HepG2 (cell line): ENCODE data around the gene TSPAN31. TPM values are rescaled to one million over a fixed set of nuclear protein-coding genes. Genes with fewer than 3 reads are reported as not detected.

Experiments
- ATAC-seq: fragments of 200-7000 bp; cut with Tn5 transposase; 3 replicates; pipeline ENCODE4 v1.9.1; 2020; ENCODE audit warnings: mild to moderate bottlenecking, moderate library complexity
- BruUV-seq: library from RNA; stranded (reverse); fragments of 400-500 nt; replicated peaks from 2 replicates; lab custom pipeline; 2021; lab: Mats Ljungman, UMichigan
- CTCF ChIA-PET: fragments of 300-600 bp; formaldehyde crosslinking; extraction: SDS; loops from one replicate; lab custom pipeline; 2021; ENCODE audit warnings: low total read pairs, inconsistent platforms, low intra/inter-chr PET ratio; lab: Yijun Ruan, JAX
- POLR2A ChIA-PET: fragments of 350-600 bp; sonication (Branson Sonifier 250); formaldehyde crosslinking; loops from one replicate; lab custom pipeline; 2020; ENCODE audit warnings: antibody characterized with exemption, inconsistent platforms; lab: Yijun Ruan, JAX
- DNase-seq: peaks from one replicate; pipeline ENCODE4 v3.0.0-alpha.2; 2015; ENCODE audit warnings: low spot score
- FAIRE-seq: peaks from 3 replicates; lab custom pipeline; 2011; peaks lifted over from hg19 to GRCh38; lab: Jason Lieb, UNC
- H2AFZ ChIP-seq: one replicate; pipeline ENCODE4 v1.6.1; 2011; ENCODE audit warnings: low read length, inconsistent platforms
- H3K27ac ChIP-seq: fragments of 300-600 bp; 3 replicates; pipeline ENCODE4 v1.8.0; 2011; ENCODE audit warnings: mixed run types, mild to moderate bottlenecking, mixed read lengths, low read length, inconsistent platforms; ENCODE audit not compliant: insufficient read depth; ENCODE audit errors: extremely low read length
- H3K27me3 ChIP-seq, 2 experiments: fragments of 200-600 bp in 1 of 2; 2 replicates in 1 of 2; 3 replicates in 1 of 2; pipeline versions ENCODE4 v1.6.0 to v1.8.0; 2011; ENCODE audit warnings: low read length in 2 of 2, mild to moderate bottlenecking in 2 of 2, moderate library complexity in 2 of 2, inconsistent platforms in 1 of 2; ENCODE audit not compliant: insufficient read depth in 2 of 2, control insufficient read depth in 1 of 2
- H3K36me3 ChIP-seq, 2 experiments: fragments of 200-600 bp in 1 of 2; replicated peaks in 1 of 2; 2 replicates in 1 of 2; 3 replicates in 1 of 2; pipeline versions ENCODE4 v1.5.1 to v1.8.0; 2011; ENCODE audit warnings: low read length in 2 of 2, inconsistent platforms in 1 of 2; ENCODE audit not compliant: insufficient read depth in 2 of 2, control insufficient read depth in 1 of 2
- H3K4me1 ChIP-seq: 2 replicates; pipeline ENCODE4 v1.5.1; 2012; ENCODE audit warnings: low read length, inconsistent platforms; ENCODE audit not compliant: insufficient read depth
- H3K4me2 ChIP-seq: 2 replicates; pipeline ENCODE4 v1.6.0; 2011; ENCODE audit warnings: low read depth, low read length, inconsistent platforms
- H3K4me3 ChIP-seq, 3 experiments: fragments of 200-600 bp in 1 of 3; sonication (generic), shearing (Covaris generic) in 1 of 3; replicated peaks in 1 of 3; 2 replicates each; pipeline ENCODE4 v1.5.1; 2011 to 2016; ENCODE audit warnings: low read length in 3 of 3, inconsistent platforms in 2 of 3, low read depth in 2 of 3, mild to moderate bottlenecking in 2 of 3, control low read depth in 1 of 3, mixed read lengths in 1 of 3; ENCODE audit not compliant: insufficient read depth in 1 of 3
- H3K79me2 ChIP-seq: one replicate; pipeline ENCODE4 v1.6.1; 2011; ENCODE audit warnings: low read length, inconsistent platforms; ENCODE audit not compliant: insufficient read depth
- H3K9ac ChIP-seq: 2 replicates; pipeline ENCODE4 v1.6.0; 2011; ENCODE audit warnings: mild to moderate bottlenecking, low read depth, low read length, inconsistent platforms; ENCODE audit not compliant: insufficient read depth
- H3K9me3 ChIP-seq: 2 replicates; pipeline ENCODE4 v1.5.1; 2012; ENCODE audit warnings: mild to moderate bottlenecking, low read length
- H4K20me1 ChIP-seq: 2 replicates; pipeline ENCODE4 v1.6.0; 2011; ENCODE audit warnings: inconsistent platforms, mild to moderate bottlenecking, low read length, moderate library complexity; ENCODE audit not compliant: insufficient read depth
- BRD4 ChIP-seq: sonication (generic); formaldehyde crosslinking; IDR thresholded peaks from 2 replicates; pipeline ENCODE4 v1.4.0; 2020; ENCODE audit warnings: missing genetic modification reagents
- CAMTA2 ChIP-seq: sonication (generic); formaldehyde crosslinking; IDR thresholded peaks from 2 replicates; pipeline ENCODE4 v1.4.0; 2020; ENCODE audit warnings: mild to moderate bottlenecking, missing genetic modification reagents, borderline replicate concordance
- POLR2A ChIP-seq, 2 experiments: IDR thresholded peaks; 2 replicates each; pipeline ENCODE4 v1.6.1; 2011; ENCODE audit warnings: low read depth in 2 of 2, low read length in 2 of 2, mild to moderate bottlenecking in 1 of 2, moderate library complexity in 1 of 2; ENCODE audit not compliant: insufficient read depth in 1 of 2
- SSRP1 ChIP-seq: IDR thresholded peaks from 2 replicates; pipeline ENCODE4 v1.6.1; 2016; ENCODE audit warnings: control low read depth
- WGBS: methylation state at CpG from one replicate; pipeline ENCODE4 v1.1.6; 2017; ENCODE audit warnings: low lambda C conversion rate; 5-methylcytosine and 5-hydroxymethylcytosine counted together
- in situ Hi-C: cut with HindIII; loops from 2 replicates; pipeline ENCODE4 v1.10.0; 2017; ENCODE audit warnings: low pct_unique_long_range_greater_than_20kb; ENCODE audit not compliant: extremely low pct_ligation_motif_present
- intact Hi-C: fragments of 100-400 bp; cut with micrococcal nuclease; formaldehyde crosslinking; loops from one replicate; pipeline ENCODE4 v1.10.0; 2022; ENCODE audit not compliant: unreplicated experiment
- polyA plus RNA-seq, 8 experiments: library from polyadenylated mRNA; depleted of rRNA in 3 of 8; stranded (reverse) in 7 of 8; unstranded in 1 of 8; fragments of >200 nt; fragmentation: Illumina TruSeq in 4 of 8; extraction: Trizol in 4 of 8; gene quantifications; 2 replicates each; pipeline versions ENCODE4 v1.2.1 to v1.2.3, GENCODE V29; 2011 to 2016; ENCODE audit warnings: low read depth in 4 of 8, missing spikeins in 1 of 8, mixed read lengths in 1 of 8; ENCODE audit not compliant: insufficient read depth in 1 of 8
- total RNA-seq, 5 experiments: library from RNA; depleted of rRNA; stranded (reverse); fragments of >200 nt; fragmentation: Illumina TruSeq; extraction: Trizol; gene quantifications; 2 replicates each; pipeline ENCODE4 v1.2.3, GENCODE V29; 2016; ENCODE audit warnings: low read depth in 1 of 5
- TF ChIP-seq, protein P1 (sequence below): sonication (generic); formaldehyde crosslinking; IDR thresholded peaks from 2 replicates; pipeline ENCODE4 v1.5.0; 2020; ENCODE audit warnings: mild to moderate bottlenecking, missing genetic modification reagents

The TSPAN31 gene
- total and polyA plus RNA-seq, 2 of the 13 experiments (the other 11 are each of a cell fraction or from before 2014, with no cell fraction given) = 10.4 to 24.6 TPM

GRCh38 chr12:57751432-57751787 lies 6.6 kb downstream of the TSPAN31 start:
- 0 out of 2 replicates have a peak, but pooled peaks have one; percentile 35 for TF ChIP-seq SSRP1 (CRISPR knock-in tag)
- TF ChIP-seq, protein P1, sequence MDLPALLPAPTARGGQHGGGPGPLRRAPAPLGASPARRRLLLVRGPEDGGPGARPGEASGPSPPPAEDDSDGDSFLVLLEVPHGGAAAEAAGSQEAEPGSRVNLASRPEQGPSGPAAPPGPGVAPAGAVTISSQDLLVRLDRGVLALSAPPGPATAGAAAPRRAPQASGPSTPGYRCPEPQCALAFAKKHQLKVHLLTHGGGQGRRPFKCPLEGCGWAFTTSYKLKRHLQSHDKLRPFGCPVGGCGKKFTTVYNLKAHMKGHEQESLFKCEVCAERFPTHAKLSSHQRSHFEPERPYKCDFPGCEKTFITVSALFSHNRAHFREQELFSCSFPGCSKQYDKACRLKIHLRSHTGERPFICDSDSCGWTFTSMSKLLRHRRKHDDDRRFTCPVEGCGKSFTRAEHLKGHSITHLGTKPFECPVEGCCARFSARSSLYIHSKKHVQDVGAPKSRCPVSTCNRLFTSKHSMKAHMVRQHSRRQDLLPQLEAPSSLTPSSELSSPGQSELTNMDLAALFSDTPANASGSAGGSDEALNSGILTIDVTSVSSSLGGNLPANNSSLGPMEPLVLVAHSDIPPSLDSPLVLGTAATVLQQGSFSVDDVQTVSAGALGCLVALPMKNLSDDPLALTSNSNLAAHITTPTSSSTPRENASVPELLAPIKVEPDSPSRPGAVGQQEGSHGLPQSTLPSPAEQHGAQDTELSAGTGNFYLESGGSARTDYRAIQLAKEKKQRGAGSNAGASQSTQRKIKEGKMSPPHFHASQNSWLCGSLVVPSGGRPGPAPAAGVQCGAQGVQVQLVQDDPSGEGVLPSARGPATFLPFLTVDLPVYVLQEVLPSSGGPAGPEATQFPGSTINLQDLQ = no peak
- 0 out of 4 replicates have a peak, but pooled peaks of 1 of the 2 experiments have one; percentile 6 for TF ChIP-seq POLR2A (IDR thresholded peaks at IDR 0.05; ENCODE audit: insufficient read depth in 1 of 2, low read depth in 2 of 2, low read length in 2 of 2)
- TF ChIP-seq BRD4 (CRISPR knock-in tag) = 0 out of 2 replicates have a peak, but pooled peaks have one; percentile 36
- no peak for TF ChIP-seq CAMTA2 (CRISPR knock-in tag)
- DNase-seq (no peak), ATAC-seq (peak; percentile 3), FAIRE-seq (no peak)
- peak overlapping the region; percentile 98 for H3K4me2 ChIP-seq
- 0 out of 2 replicates have a peak, but pooled peaks cover 5% of the 10 kb centered on the region for H4K20me1 ChIP-seq
- intact Hi-C loops (no loop called here), in situ Hi-C loops (no loop called here)
- ChIA-PET CTCF (no interaction called here), POLR2A (interaction anchor here (1.1 kb wide), 1 partner anchor 16 kb away, joined by 3 read pairs; no protein-coding TSS in a partner anchor)
- BruUV-seq = no TSS peak
- H3K27me3 ChIP-seq = no peaks in the 10 kb centered on the region; a peak in 1 of 5 replicates
- H3K4me3 ChIP-seq = peak overlapping the region; percentile 72 to 87 (median 78)
- no peaks in the 10 kb centered on the region for H3K9me3 ChIP-seq
- H2AFZ ChIP-seq = no peak overlapping the region
- 3% methylated on average over 8 of the region's 8 CpGs for WGBS
- peaks cover 10 to 33% of the 10 kb centered on the region in 2 experiments for H3K36me3 ChIP-seq
- peaks cover 40% of the 10 kb centered on the region for H3K4me1 ChIP-seq
- H3K27ac ChIP-seq = peak overlapping the region; percentile 87
- H3K79me2 ChIP-seq = peaks cover 23% of the 10 kb centered on the region
- H3K9ac ChIP-seq = peak overlapping the region; percentile 96
